HEK293 (cell line): ENCODE results near the gene ITGA2.

Experiments
- CTCF ChIA-PET: fragments of 350-600 bp; formaldehyde crosslinking; extraction: SDS; loops from one replicate; lab custom pipeline; 2021; ENCODE audit warnings: antibody characterized with exemption; lab: Yijun Ruan, JAX
- POLR2A ChIA-PET: fragments of 300-600 bp; formaldehyde crosslinking; extraction: SDS; loops from one replicate; lab custom pipeline; 2020; ENCODE audit warnings: antibody characterized with exemption, inconsistent platforms; lab: Yijun Ruan, JAX
- H3K27ac ChIP-seq: fragments of 200-500 bp; sonication (Bioruptor generic); 2 replicates; pipeline ENCODE4 v1.5.1; 2014; ENCODE audit warnings: low read depth, low read length, control low read depth, inconsistent platforms; ENCODE audit errors: extremely low read depth
- H3K36me3 ChIP-seq, 2 experiments: fragments of 200-500 bp in 1 of 2; sonication (Bioruptor generic) in 1 of 2; 1 replicate in 1 of 2; 2 replicates in 1 of 2; pipeline ENCODE4 v1.5.1; 2014 to 2017; ENCODE audit warnings: inconsistent platforms in 2 of 2, low read length in 2 of 2; ENCODE audit not compliant: control insufficient read depth in 2 of 2, insufficient read depth in 1 of 2
- H3K4me1 ChIP-seq: fragments of 200-500 bp; sonication (Bioruptor generic); 2 replicates; pipeline ENCODE4 v1.5.1; 2014; ENCODE audit warnings: mild to moderate bottlenecking, low read length, inconsistent platforms; ENCODE audit not compliant: control insufficient read depth, insufficient read depth
- H3K4me3 ChIP-seq: 2 replicates; pipeline ENCODE4 v1.5.1; 2011; ENCODE audit warnings: low read depth, mild to moderate bottlenecking, control low read depth, low read length, moderate library complexity
- H3K9me3 ChIP-seq: fragments of 200-500 bp; sonication (Bioruptor generic); 2 replicates; pipeline ENCODE4 v1.5.1; 2014; ENCODE audit warnings: low read depth, low read length, inconsistent platforms; ENCODE audit not compliant: control insufficient read depth, insufficient read depth
- BCL11A ChIP-seq: fragments of 450-650 bp; formaldehyde crosslinking; IDR thresholded peaks from 2 replicates; pipeline ENCODE4 v1.5.1; 2016; ENCODE audit warnings: low read depth, missing biosample characterization, missing genetic modification characterization
- IKZF3 ChIP-seq: fragments of 450-650 bp; IDR thresholded peaks from 2 replicates; pipeline ENCODE4 v1.5.0; 2018; ENCODE audit warnings: missing biosample characterization, mild to moderate bottlenecking, missing genetic modification characterization, moderate library complexity
- KLF10 ChIP-seq: fragments of 450-650 bp; IDR thresholded peaks from 2 replicates; pipeline ENCODE4 v1.5.1; 2018; ENCODE audit warnings: missing biosample characterization, mild to moderate bottlenecking, missing genetic modification characterization
- KLF7 ChIP-seq: fragments of 450-650 bp; formaldehyde crosslinking; IDR thresholded peaks from 2 replicates; pipeline ENCODE4 v1.5.1; 2016; ENCODE audit warnings: missing biosample characterization, missing genetic modification characterization, borderline replicate concordance
- KLF9 ChIP-seq: fragments of 450-650 bp; formaldehyde crosslinking; IDR thresholded peaks from 2 replicates; pipeline ENCODE4 v1.5.1; 2016; ENCODE audit warnings: missing biosample characterization, missing genetic modification characterization, low read depth
- SCRT2 ChIP-seq: fragments of 450-650 bp; formaldehyde crosslinking; IDR thresholded peaks from 2 replicates; pipeline ENCODE4 v1.5.1; 2016; ENCODE audit warnings: missing biosample characterization, missing genetic modification characterization
- SP2 ChIP-seq: fragments of 450-650 bp; formaldehyde crosslinking; IDR thresholded peaks from 2 replicates; pipeline ENCODE4 v1.5.1; 2016; ENCODE audit warnings: missing biosample characterization, missing genetic modification characterization
- YY1 ChIP-seq: fragments of 450-650 bp; formaldehyde crosslinking; IDR thresholded peaks from 2 replicates; pipeline ENCODE4 v1.5.1; 2018; ENCODE audit warnings: missing biosample characterization, missing genetic modification characterization
- ZNF112 ChIP-seq: fragments of 450-650 bp; formaldehyde crosslinking; IDR thresholded peaks from 2 replicates; pipeline ENCODE4 v1.5.0; 2017; ENCODE audit warnings: missing biosample characterization, missing genetic modification characterization
- ZNF132 ChIP-seq: fragments of 450-650 bp; formaldehyde crosslinking; IDR thresholded peaks from 2 replicates; pipeline ENCODE4 v1.5.1; 2017; ENCODE audit warnings: missing biosample characterization, missing genetic modification characterization, borderline replicate concordance
- ZNF174 ChIP-seq: fragments of 450-650 bp; formaldehyde crosslinking; IDR thresholded peaks from 2 replicates; pipeline ENCODE4 v1.5.0; 2017; ENCODE audit warnings: missing biosample characterization, mild to moderate bottlenecking, missing genetic modification characterization
- ZNF211 ChIP-seq: fragments of 450-650 bp; formaldehyde crosslinking; IDR thresholded peaks from 2 replicates; pipeline ENCODE4 v1.5.1; 2016; ENCODE audit warnings: low read depth, missing biosample characterization, missing genetic modification characterization
- ZNF266 ChIP-seq: fragments of 450-650 bp; formaldehyde crosslinking; IDR thresholded peaks from 2 replicates; pipeline ENCODE4 v1.5.1; 2016; ENCODE audit warnings: missing biosample characterization, missing genetic modification characterization, low read depth
- ZNF292 ChIP-seq: fragments of 450-650 bp; formaldehyde crosslinking; IDR thresholded peaks from 2 replicates; pipeline ENCODE4 v1.5.1; 2016; ENCODE audit warnings: low read depth, missing biosample characterization, missing genetic modification characterization, borderline replicate concordance
- ZNF324 ChIP-seq: fragments of 450-650 bp; formaldehyde crosslinking; IDR thresholded peaks from 2 replicates; pipeline ENCODE4 v1.5.1; 2016; ENCODE audit warnings: missing biosample characterization, missing genetic modification characterization
- ZNF514 ChIP-seq: fragments of 450-650 bp; formaldehyde crosslinking; IDR thresholded peaks from 2 replicates; pipeline ENCODE4 v1.5.1; 2016; ENCODE audit warnings: missing biosample characterization, missing genetic modification characterization
- ZNF530 ChIP-seq: fragments of 450-650 bp; formaldehyde crosslinking; IDR thresholded peaks from 2 replicates; pipeline ENCODE4 v1.5.1; 2016; ENCODE audit warnings: low read depth, missing biosample characterization, missing genetic modification characterization
- ZNF660 ChIP-seq: fragments of 450-650 bp; IDR thresholded peaks from 2 replicates; pipeline ENCODE4 v1.5.1; 2018; ENCODE audit warnings: missing biosample characterization, mild to moderate bottlenecking, missing genetic modification characterization
- ZXDB ChIP-seq: fragments of 450-650 bp; formaldehyde crosslinking; IDR thresholded peaks from 2 replicates; pipeline ENCODE4 v1.5.1; 2016; ENCODE audit warnings: missing biosample characterization, missing genetic modification characterization
- TF ChIP-seq, protein P1 (sequence below): fragments of 450-650 bp; formaldehyde crosslinking; IDR thresholded peaks from 2 replicates; pipeline ENCODE4 v1.5.1; 2016; ENCODE audit warnings: missing biosample characterization, missing genetic modification characterization
- TF ChIP-seq, protein P2 (sequence below): fragments of 450-650 bp; formaldehyde crosslinking; IDR thresholded peaks from 2 replicates; pipeline ENCODE4 v1.5.0; 2017; ENCODE audit warnings: missing biosample characterization, missing genetic modification characterization, borderline replicate concordance
- TF ChIP-seq, protein P3 (sequence below): fragments of 450-650 bp; formaldehyde crosslinking; IDR thresholded peaks from 2 replicates; pipeline ENCODE4; 2016; ENCODE audit warnings: missing biosample characterization, missing genetic modification characterization
- TF ChIP-seq, protein P4 (sequence below): fragments of 450-650 bp; formaldehyde crosslinking; IDR thresholded peaks from 2 replicates; pipeline ENCODE4 v1.5.1; 2017; ENCODE audit warnings: missing biosample characterization, mild to moderate bottlenecking, missing genetic modification characterization, moderate library complexity

The ITGA2 gene

DNA sequence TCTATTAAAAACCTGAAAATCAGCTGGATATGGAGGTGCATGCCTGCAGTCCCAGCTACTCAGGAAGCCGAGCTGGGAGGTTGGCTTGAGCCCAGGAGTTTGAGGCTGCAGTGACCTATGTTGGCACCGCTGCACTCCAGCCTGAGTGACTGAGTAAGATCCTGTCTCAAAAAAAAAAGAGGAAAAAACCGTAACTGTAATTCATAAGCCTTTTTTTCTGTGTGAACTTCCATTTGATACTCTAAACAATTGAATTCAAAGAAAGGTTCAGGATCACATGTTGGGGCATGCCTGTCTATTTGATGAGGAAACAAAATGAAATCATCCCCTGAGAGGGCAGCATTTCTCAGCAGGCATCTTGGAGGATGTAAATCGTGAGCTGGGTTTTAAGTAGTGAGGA lies 38.8 kb downstream of the ITGA2 start (continued):
- no peak for TF ChIP-seq SCRT2 (tag by site-specific recombination)
- TF ChIP-seq ZNF514, result no peak
- peak; percentile 91 for TF ChIP-seq ZNF660 (tag by site-specific recombination)
- no peak for TF ChIP-seq ZNF266 (tag by site-specific recombination)
- TF ChIP-seq, protein P1, sequence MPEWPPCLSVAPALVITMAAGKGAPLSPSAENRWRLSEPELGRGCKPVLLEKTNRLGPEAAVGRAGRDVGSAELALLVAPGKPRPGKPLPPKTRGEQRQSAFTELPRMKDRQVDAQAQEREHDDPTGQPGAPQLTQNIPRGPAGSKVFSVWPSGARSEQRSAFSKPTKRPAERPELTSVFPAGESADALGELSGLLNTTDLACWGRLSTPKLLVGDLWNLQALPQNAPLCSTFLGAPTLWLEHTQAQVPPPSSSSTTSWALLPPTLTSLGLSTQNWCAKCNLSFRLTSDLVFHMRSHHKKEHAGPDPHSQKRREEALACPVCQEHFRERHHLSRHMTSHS, result no peak
- no peak for TF ChIP-seq BCL11A (tag by site-specific recombination)
- no peak for TF ChIP-seq ZNF530 (tag by site-specific recombination)
- TF ChIP-seq ZNF324, result no peak
- TF ChIP-seq, protein P2, sequence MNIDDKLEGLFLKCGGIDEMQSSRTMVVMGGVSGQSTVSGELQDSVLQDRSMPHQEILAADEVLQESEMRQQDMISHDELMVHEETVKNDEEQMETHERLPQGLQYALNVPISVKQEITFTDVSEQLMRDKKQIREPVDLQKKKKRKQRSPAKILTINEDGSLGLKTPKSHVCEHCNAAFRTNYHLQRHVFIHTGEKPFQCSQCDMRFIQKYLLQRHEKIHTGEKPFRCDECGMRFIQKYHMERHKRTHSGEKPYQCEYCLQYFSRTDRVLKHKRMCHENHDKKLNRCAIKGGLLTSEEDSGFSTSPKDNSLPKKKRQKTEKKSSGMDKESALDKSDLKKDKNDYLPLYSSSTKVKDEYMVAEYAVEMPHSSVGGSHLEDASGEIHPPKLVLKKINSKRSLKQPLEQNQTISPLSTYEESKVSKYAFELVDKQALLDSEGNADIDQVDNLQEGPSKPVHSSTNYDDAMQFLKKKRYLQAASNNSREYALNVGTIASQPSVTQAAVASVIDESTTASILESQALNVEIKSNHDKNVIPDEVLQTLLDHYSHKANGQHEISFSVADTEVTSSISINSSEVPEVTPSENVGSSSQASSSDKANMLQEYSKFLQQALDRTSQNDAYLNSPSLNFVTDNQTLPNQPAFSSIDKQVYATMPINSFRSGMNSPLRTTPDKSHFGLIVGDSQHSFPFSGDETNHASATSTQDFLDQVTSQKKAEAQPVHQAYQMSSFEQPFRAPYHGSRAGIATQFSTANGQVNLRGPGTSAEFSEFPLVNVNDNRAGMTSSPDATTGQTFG (tag by site-specific recombination), result no peak
- no peak for TF ChIP-seq SP2 (tag by site-specific recombination)
- TF ChIP-seq, protein P3, sequence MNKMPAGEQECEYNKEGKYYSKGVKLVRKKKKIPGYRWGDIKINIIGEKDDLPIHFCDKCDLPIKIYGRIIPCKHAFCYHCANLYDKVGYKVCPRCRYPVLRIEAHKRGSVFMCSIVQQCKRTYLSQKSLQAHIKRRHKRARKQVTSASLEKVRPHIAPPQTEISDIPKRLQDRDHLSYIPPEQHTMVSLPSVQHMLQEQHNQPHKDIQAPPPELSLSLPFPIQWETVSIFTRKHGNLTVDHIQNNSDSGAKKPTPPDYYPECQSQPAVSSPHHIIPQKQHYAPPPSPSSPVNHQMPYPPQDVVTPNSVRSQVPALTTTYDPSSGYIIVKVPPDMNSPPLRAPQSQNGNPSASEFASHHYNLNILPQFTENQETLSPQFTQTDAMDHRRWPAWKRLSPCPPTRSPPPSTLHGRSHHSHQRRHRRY, result no peak
- TF ChIP-seq ZNF174 (tag by site-specific recombination), result no peak
- no peak for TF ChIP-seq ZNF292 (tag by site-specific recombination)
- no peak for TF ChIP-seq ZXDB
- TF ChIP-seq KLF10 (tag by site-specific recombination), result no peak
- TF ChIP-seq, protein P4, sequence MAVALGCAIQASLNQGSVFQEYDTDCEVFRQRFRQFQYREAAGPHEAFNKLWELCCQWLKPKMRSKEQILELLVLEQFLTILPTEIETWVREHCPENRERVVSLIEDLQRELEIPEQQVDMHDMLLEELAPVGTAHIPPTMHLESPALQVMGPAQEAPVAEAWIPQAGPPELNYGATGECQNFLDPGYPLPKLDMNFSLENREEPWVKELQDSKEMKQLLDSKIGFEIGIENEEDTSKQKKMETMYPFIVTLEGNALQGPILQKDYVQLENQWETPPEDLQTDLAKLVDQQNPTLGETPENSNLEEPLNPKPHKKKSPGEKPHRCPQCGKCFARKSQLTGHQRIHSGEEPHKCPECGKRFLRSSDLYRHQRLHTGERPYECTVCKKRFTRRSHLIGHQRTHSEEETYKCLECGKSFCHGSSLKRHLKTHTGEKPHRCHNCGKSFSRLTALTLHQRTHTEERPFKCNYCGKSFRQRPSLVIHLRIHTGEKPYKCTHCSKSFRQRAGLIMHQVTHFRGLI (tag by site-specific recombination), result no peak
- no peak for TF ChIP-seq KLF9 (tag by site-specific recombination)
- TF ChIP-seq ZNF132 (tag by site-specific recombination), result no peak
- TF ChIP-seq ZNF211 (tag by site-specific recombination), result no peak
- no peak for TF ChIP-seq KLF7 (tag by site-specific recombination)
- TF ChIP-seq ZNF112 (tag by site-specific recombination), result no peak
- no peak for TF ChIP-seq YY1

DNA sequence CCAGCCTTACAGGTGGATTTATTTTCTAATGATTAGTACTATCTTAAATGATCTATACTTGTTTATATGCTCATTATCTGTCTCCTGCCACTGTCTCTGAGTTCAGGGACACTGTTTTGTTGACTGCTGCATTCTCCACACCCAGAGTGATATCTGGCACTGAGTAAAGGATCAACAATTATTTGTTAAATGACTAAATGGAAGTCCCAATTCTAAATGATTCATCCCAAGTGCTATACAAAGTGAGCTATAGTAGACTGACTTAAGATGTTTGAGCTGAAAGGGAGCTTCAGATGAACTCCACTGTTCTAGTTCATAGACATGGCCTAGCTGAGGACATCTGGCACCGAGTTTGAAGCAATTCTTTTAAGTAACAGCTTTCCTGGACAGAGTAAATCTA lies 40.5 kb downstream of the ITGA2 start:
- Histone ChIP-seq H3K36me3 (no peaks in the 10 kb centered on the region), H3K4me3 (no peak overlapping the region), H3K9me3 (no peaks in the 10 kb centered on the region), H3K4me1 (peaks cover 19% of the 10 kb centered on the region), H3K27ac (no peak overlapping the region)
- ChIA-PET CTCF (interaction anchor here (0.6 to 0.7 kb wide), 5 partner anchors 8 to 1221 kb away, joined by 3 to 4 read pairs (median 3); no protein-coding TSS in a partner anchor), POLR2A (no interaction called here)
- TF ChIP-seq SCRT2 (tag by site-specific recombination) (0 out of 2 replicates have a peak, but pooled peaks have one; percentile 19), IKZF3 (tag by site-specific recombination) (no peak)
